Measurements from ENCODE around the gene AUP1. TPM values are rescaled to one million over a fixed set of nuclear protein-coding genes. Genes with fewer than 3 reads are reported as not detected.

The AUP1 gene
- total and polyA plus RNA-seq, 10 of the 15 experiments (the other 5 are each of a cell fraction or from before 2014, with no cell fraction given), result 39.1 to 215 (median 138) TPM

DNA sequence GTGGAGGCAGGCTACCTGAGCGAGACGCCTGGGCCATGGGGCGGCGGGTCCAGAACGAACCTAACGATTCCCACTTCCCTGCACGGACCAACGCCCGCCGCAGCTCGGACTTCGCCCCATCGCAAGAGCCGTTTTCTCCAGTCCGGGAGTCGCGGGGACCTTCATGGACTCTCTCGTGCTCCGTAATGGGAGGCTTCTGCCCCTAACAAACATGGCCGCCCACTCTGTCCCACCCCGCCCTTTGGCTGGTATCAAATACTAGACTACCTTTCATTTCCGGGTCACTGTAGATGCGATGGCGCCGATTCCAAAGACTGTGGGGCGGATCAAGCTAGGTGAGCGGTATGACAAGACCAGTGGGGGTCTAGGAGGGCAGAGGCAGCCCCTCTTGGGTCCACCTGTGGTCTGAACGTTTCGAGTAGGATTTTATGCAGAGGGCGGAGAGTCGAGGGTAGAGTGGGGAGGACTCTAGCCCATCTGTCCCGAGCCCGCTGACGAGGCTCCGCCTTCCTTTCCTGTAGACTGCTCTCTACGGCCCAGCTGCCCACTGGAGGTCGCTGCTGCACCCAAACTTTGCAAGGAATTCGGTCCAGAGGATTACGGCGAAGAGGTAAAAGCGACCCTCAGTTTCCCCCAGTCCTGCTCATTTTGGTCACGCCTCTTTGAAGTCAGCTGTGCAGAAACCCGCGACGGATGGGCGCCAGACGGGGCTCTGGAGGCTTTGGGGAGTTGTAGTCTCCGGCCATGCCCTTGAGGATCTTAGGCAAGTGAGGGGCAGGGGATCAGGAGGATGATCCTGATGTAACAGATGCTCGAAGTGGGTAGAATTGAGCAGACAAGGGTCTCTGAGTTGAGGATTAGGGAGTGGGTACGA lies 46.5 kb downstream of the AUP1 start, which contains the start of the genes CCDC142 and TTC31 (continued):
- TF ChIP-seq SREBF2 (IDR thresholded peaks at IDR 0.05; ENCODE audit: low read length) (no peak), STAT3 (IDR thresholded peaks at IDR 0.05; ENCODE audit: low read depth, low read length) (no peak), HCFC1 (IDR thresholded peaks at IDR 0.05; ENCODE audit: low read length) (peak; percentile 86), FOXK2 (IDR thresholded peaks at IDR 0.05) (peak; percentile 53; the same call in 1 of the 2 replicates), MTA2 (IDR thresholded peaks at IDR 0.05; ENCODE audit: low read depth) (peak; percentile 96), MXI1 (IDR thresholded peaks at IDR 0.05; ENCODE audit: low read depth, low read length) (peak; percentile 6; the same call in 1 of the 2 replicates), CBX3 (IDR thresholded peaks at IDR 0.05; ENCODE audit: borderline replicate concordance, low read depth) (no peak), KDM1A (IDR thresholded peaks at IDR 0.05; ENCODE audit: borderline replicate concordance) (no peak), SREBF1 (IDR thresholded peaks at IDR 0.05; ENCODE audit: low read length) (peak; percentile 79), ZNF274 (IDR thresholded peaks at IDR 0.05; ENCODE audit: insufficient read depth, insufficient read length) (no peak), NFIC (IDR thresholded peaks at IDR 0.05; ENCODE audit: low read depth, low read length) (no peak), LARP7 (IDR thresholded peaks at IDR 0.05) (no peak; the same call in 1 of the 2 replicates), SIX5 (IDR thresholded peaks at IDR 0.05; ENCODE audit: low read depth, low read length, severe bottlenecking) (peak; percentile 83)
- TF ChIP-seq, protein P1, sequence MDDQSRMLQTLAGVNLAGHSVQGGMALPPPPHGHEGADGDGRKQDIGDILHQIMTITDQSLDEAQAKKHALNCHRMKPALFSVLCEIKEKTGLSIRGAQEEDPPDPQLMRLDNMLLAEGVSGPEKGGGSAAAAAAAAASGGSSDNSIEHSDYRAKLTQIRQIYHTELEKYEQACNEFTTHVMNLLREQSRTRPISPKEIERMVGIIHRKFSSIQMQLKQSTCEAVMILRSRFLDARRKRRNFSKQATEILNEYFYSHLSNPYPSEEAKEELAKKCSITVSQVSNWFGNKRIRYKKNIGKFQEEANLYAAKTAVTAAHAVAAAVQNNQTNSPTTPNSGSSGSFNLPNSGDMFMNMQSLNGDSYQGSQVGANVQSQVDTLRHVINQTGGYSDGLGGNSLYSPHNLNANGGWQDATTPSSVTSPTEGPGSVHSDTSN (IDR thresholded peaks at IDR 0.05; ENCODE audit: insufficient replicate concordance, low read depth, low read length), result no peak

Data from GM12878 (cell line).